ENCODE data around the gene PEX11G. TPM values are rescaled to one million over a fixed set of nuclear protein-coding genes. Genes with fewer than 3 reads are reported as not detected.

PEX11G gene
- total and polyA plus RNA-seq, 10 of the 15 experiments (the other 5 are each of a cell fraction or from before 2014, with no cell fraction given) = 0.05 to 1.8 (median 0.73) TPM; not detected in 1

DNA sequence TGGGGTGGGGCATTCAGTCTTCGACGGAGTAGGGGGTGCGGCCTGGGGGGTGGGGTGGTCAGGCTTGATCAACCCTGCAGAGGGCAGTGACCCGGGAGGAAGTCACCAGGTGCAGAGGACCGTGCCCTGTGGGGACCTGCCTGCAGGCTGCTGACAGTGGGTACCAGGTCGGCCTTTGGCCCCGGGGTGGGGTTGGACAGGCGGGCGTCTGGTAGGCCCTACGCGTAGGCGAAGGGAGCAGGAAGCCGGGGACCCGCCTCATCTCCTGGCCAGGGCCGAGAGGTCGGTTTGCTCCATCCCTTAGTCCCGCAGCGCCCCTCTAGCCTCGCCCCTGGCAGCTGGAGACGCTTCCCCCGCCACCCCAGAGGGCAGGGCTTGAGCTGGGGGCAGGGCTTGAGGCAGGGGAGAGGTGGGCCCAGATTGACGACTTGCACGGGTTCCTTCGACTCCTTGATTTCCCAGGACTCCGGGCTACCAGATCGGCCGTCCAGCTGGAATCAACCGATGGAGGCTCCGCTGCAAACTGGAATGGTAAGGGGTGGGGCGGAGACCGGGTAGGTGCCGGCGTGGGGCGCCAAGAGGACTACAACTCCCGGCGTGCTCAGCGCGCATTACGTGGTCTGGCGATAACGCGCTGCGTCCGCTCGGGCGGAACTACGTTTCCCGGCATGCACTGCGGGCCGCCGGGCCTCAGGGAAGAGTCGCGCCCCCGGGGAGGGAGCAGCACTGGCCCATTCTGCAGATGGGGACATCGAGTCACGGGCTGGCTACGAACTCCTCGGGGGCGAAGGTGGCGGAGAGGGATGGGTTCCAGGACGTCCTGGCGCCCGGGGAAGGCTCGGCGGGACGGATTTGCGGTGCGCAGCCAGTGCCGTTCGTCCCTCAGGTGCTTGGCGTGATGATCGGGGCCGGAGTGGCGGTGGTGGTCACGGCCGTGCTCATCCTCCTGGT, 46.5 kb upstream of the PEX11G start, which contains the start of gene PNPLA6 (continued):
- TF ChIP-seq, protein P1, sequence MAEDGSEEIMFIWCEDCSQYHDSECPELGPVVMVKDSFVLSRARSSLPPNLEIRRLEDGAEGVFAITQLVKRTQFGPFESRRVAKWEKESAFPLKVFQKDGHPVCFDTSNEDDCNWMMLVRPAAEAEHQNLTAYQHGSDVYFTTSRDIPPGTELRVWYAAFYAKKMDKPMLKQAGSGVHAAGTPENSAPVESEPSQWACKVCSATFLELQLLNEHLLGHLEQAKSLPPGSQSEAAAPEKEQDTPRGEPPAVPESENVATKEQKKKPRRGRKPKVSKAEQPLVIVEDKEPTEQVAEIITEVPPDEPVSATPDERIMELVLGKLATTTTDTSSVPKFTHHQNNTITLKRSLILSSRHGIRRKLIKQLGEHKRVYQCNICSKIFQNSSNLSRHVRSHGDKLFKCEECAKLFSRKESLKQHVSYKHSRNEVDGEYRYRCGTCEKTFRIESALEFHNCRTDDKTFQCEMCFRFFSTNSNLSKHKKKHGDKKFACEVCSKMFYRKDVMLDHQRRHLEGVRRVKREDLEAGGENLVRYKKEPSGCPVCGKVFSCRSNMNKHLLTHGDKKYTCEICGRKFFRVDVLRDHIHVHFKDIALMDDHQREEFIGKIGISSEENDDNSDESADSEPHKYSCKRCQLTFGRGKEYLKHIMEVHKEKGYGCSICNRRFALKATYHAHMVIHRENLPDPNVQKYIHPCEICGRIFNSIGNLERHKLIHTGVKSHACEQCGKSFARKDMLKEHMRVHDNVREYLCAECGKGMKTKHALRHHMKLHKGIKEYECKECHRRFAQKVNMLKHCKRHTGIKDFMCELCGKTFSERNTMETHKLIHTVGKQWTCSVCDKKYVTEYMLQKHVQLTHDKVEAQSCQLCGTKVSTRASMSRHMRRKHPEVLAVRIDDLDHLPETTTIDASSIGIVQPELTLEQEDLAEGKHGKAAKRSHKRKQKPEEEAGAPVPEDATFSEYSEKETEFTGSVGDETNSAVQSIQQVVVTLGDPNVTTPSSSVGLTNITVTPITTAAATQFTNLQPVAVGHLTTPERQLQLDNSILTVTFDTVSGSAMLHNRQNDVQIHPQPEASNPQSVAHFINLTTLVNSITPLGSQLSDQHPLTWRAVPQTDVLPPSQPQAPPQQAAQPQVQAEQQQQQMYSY (CRISPR knock-in tag; IDR thresholded peaks at IDR 0.05) = no peak
- TF ChIP-seq ASH2L (IDR thresholded peaks at IDR 0.05; ENCODE audit: borderline replicate concordance, low read depth) (no peak), BMI1 (IDR thresholded peaks at IDR 0.05; ENCODE audit: borderline replicate concordance) (no peak), KAT2A (conservative IDR thresholded peaks at IDR 0.05; ENCODE audit: control insufficient read depth, low read depth, low read length) (no peak), FOXM1 (IDR thresholded peaks at IDR 0.05; ENCODE audit: low read depth, low read length) (no peak), ZNF274 (IDR thresholded peaks at IDR 0.05; ENCODE audit: insufficient read depth, insufficient read length) (no peak), CEBPB (IDR thresholded peaks at IDR 0.05; ENCODE audit: borderline replicate concordance in 1 of 2, low read depth in 2 of 2, low read length in 2 of 2) (no peak), HDGF (IDR thresholded peaks at IDR 0.05) (peak; percentile 73; the same call in 1 of the 2 replicates), HDAC2 (IDR thresholded peaks at IDR 0.05) (no peak), ZNF207 (IDR thresholded peaks at IDR 0.05; ENCODE audit: borderline replicate concordance) (peak; percentile 90), TCF3 (IDR thresholded peaks at IDR 0.05; ENCODE audit: borderline replicate concordance, insufficient read depth, low read depth, low read length) (no peak)
- TF ChIP-seq, protein P2, sequence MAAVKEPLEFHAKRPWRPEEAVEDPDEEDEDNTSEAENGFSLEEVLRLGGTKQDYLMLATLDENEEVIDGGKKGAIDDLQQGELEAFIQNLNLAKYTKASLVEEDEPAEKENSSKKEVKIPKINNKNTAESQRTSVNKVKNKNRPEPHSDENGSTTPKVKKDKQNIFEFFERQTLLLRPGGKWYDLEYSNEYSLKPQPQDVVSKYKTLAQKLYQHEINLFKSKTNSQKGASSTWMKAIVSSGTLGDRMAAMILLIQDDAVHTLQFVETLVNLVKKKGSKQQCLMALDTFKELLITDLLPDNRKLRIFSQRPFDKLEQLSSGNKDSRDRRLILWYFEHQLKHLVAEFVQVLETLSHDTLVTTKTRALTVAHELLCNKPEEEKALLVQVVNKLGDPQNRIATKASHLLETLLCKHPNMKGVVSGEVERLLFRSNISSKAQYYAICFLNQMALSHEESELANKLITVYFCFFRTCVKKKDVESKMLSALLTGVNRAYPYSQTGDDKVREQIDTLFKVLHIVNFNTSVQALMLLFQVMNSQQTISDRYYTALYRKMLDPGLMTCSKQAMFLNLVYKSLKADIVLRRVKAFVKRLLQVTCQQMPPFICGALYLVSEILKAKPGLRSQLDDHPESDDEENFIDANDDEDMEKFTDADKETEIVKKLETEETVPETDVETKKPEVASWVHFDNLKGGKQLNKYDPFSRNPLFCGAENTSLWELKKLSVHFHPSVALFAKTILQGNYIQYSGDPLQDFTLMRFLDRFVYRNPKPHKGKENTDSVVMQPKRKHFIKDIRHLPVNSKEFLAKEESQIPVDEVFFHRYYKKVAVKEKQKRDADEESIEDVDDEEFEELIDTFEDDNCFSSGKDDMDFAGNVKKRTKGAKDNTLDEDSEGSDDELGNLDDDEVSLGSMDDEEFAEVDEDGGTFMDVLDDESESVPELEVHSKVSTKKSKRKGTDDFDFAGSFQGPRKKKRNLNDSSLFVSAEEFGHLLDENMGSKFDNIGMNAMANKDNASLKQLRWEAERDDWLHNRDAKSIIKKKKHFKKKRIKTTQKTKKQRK (IDR thresholded peaks at IDR 0.05; ENCODE audit: low read depth, low read length) = no peak
- TF ChIP-seq, protein P3, sequence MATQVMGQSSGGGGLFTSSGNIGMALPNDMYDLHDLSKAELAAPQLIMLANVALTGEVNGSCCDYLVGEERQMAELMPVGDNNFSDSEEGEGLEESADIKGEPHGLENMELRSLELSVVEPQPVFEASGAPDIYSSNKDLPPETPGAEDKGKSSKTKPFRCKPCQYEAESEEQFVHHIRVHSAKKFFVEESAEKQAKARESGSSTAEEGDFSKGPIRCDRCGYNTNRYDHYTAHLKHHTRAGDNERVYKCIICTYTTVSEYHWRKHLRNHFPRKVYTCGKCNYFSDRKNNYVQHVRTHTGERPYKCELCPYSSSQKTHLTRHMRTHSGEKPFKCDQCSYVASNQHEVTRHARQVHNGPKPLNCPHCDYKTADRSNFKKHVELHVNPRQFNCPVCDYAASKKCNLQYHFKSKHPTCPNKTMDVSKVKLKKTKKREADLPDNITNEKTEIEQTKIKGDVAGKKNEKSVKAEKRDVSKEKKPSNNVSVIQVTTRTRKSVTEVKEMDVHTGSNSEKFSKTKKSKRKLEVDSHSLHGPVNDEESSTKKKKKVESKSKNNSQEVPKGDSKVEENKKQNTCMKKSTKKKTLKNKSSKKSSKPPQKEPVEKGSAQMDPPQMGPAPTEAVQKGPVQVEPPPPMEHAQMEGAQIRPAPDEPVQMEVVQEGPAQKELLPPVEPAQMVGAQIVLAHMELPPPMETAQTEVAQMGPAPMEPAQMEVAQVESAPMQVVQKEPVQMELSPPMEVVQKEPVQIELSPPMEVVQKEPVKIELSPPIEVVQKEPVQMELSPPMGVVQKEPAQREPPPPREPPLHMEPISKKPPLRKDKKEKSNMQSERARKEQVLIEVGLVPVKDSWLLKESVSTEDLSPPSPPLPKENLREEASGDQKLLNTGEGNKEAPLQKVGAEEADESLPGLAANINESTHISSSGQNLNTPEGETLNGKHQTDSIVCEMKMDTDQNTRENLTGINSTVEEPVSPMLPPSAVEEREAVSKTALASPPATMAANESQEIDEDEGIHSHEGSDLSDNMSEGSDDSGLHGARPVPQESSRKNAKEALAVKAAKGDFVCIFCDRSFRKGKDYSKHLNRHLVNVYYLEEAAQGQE (IDR thresholded peaks at IDR 0.05; ENCODE audit: low read depth, low read length) = no peak
- TF ChIP-seq, protein P4, sequence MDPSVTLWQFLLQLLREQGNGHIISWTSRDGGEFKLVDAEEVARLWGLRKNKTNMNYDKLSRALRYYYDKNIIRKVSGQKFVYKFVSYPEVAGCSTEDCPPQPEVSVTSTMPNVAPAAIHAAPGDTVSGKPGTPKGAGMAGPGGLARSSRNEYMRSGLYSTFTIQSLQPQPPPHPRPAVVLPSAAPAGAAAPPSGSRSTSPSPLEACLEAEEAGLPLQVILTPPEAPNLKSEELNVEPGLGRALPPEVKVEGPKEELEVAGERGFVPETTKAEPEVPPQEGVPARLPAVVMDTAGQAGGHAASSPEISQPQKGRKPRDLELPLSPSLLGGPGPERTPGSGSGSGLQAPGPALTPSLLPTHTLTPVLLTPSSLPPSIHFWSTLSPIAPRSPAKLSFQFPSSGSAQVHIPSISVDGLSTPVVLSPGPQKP (IDR thresholded peaks at IDR 0.05; ENCODE audit: low read depth, low read length) = peak; percentile 60; the same call in 1 of the 2 replicates
- TF ChIP-seq, protein P5, sequence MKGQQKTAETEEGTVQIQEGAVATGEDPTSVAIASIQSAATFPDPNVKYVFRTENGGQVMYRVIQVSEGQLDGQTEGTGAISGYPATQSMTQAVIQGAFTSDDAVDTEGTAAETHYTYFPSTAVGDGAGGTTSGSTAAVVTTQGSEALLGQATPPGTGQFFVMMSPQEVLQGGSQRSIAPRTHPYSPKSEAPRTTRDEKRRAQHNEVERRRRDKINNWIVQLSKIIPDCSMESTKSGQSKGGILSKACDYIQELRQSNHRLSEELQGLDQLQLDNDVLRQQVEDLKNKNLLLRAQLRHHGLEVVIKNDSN (IDR thresholded peaks at IDR 0.05; ENCODE audit: borderline replicate concordance, extremely low read length, insufficient read depth, low read depth, low read length) = no peak

Measured in GM12878 (cell line).